HT1080 (cell line): ENCODE measurements around the gene WDFY3. TPM values are rescaled to one million over a fixed set of nuclear protein-coding genes. Genes with fewer than 3 reads are reported as not detected.
"Not testable (repeated sequence)": the region's sequence is repeated elsewhere in the genome, so short reads cannot be mapped to it uniquely, and the experiment has no call there.

Experiments used
- DNase-seq: peaks from one replicate; pipeline ENCODE4 v3.0.0-alpha.2; 2015; ENCODE audit warnings: low read depth
- total RNA-seq: library from RNA; depleted of rRNA; stranded (reverse); fragments of >200 nt; shearing (Covaris generic); gene quantifications from 2 replicates; pipeline ENCODE4 v1.2.3, GENCODE V29; 2014

WDFY3 gene
- total RNA-seq, 1 experiment from 2014 or later = 24.3 TPM

- DNase-seq = no peak
Observed at GRCh38 chr4:84856468-84857049, 109.9 kb downstream of the WDFY3 start.

- DNase-seq = no peak
Observed at GRCh38 chr4:84855774-84856173, 110.7 kb downstream of the WDFY3 start.

GRCh38 chr4:84852081-84852480, 114.4 kb downstream of the WDFY3 start:
- peak; percentile 41 for DNase-seq

- DNase-seq = no peak
Observed at GRCh38 chr4:84849051-84849640, 117.3 kb downstream of the WDFY3 start.

- no peak for DNase-seq
Observed at GRCh38 chr4:84848432-84848831, 118.1 kb downstream of the WDFY3 start.

- DNase-seq = no peak
Observed at GRCh38 chr4:84847978-84848377, 118.5 kb downstream of the WDFY3 start.

GRCh38 chr4:84846985-84847384, 119.5 kb downstream of the WDFY3 start:
- no peak for DNase-seq

- no peak for DNase-seq
Observed at GRCh38 chr4:84841435-84841834, 125.1 kb downstream of the WDFY3 start.

- DNase-seq = no peak
Observed at GRCh38 chr4:84837751-84838150, 128.7 kb downstream of the WDFY3 start.

- not testable (repeated sequence) for DNase-seq
Observed at GRCh38 chr4:84829633-84830032, 136.9 kb downstream of the WDFY3 start.

GRCh38 chr4:84826681-84827080, 139.8 kb downstream of the WDFY3 start:
- no peak for DNase-seq

- no peak for DNase-seq
Observed at GRCh38 chr4:84825701-84826341, 140.7 kb downstream of the WDFY3 start.

GRCh38 chr4:84821064-84821463, 145.4 kb downstream of the WDFY3 start:
- DNase-seq = no peak

GRCh38 chr4:84814094-84814750, 152.3 kb downstream of the WDFY3 start:
- DNase-seq = peak; percentile 84

GRCh38 chr4:84809946-84810345, 156.5 kb downstream of the WDFY3 start:
- no peak for DNase-seq

- no peak for DNase-seq
Observed at GRCh38 chr4:84808332-84808731, 158.2 kb downstream of the WDFY3 start.

GRCh38 chr4:84806541-84806940, 159.9 kb downstream of the WDFY3 start:
- not testable (repeated sequence) for DNase-seq

- no peak for DNase-seq
Observed at GRCh38 chr4:84804136-84804535, 162.4 kb downstream of the WDFY3 start.

- DNase-seq = peak; percentile 15
Observed at GRCh38 chr4:84803720-84804119, 162.8 kb downstream of the WDFY3 start.

GRCh38 chr4:84803116-84803515, 163.4 kb downstream of the WDFY3 start:
- no peak for DNase-seq

- peak; percentile 46 for DNase-seq
Observed at GRCh38 chr4:84800256-84800655, 166.2 kb downstream of the WDFY3 start.

GRCh38 chr4:84799318-84799717, 167.2 kb downstream of the WDFY3 start:
- DNase-seq = peak; percentile 33
